ENCODE measurements around the gene FFAR3. TPM values are rescaled to one million over a fixed set of nuclear protein-coding genes. Genes with fewer than 3 reads are reported as not detected.
"Not testable (repeated sequence)": the region's sequence is repeated elsewhere in the genome, so short reads cannot be mapped to it uniquely, and the experiment has no call there.

FFAR3 gene
- total and polyA plus RNA-seq, 2 donors (not counting 1 experiment from before 2014, with no cell fraction given) = not detected

- Histone ChIP-seq H3K79me2 (ENCODE audit: control insufficient read depth, insufficient read depth, low read length) (no peaks in the 10 kb centered on the region), H3K9ac (ENCODE audit: insufficient read depth, low read length) (no peak overlapping the region), H3K9me3 (ENCODE audit: control insufficient read depth, insufficient read depth, low read depth, low read length) (no peaks in the 10 kb centered on the region), H4K20me1 (ENCODE audit: control insufficient read depth, extremely low read depth, insufficient read depth, low read length) (no peaks in the 10 kb centered on the region), H3K36me3 (ENCODE audit: control insufficient read depth, insufficient read depth, low read length) (no peaks in the 10 kb centered on the region), H3K4me2 (ENCODE audit: extremely low read depth, insufficient read depth, low read length) (no peak overlapping the region), H3K27ac (ENCODE audit: insufficient read depth, low read length) (no peak overlapping the region), H3K4me1 (ENCODE audit: control insufficient read depth, extremely low read depth, insufficient read depth, low read length) (no peaks in the 10 kb centered on the region), H3K4me3 (replicated peaks in 1 of 4; ENCODE audit: control extremely low read depth in 1 of 4, insufficient read depth in 1 of 4, low read depth in 3 of 4, low read length in 4 of 4) (no peak overlapping the region), H2AFZ (ENCODE audit: low read length) (no peak overlapping the region), H3K27me3 (ENCODE audit: control insufficient read depth, insufficient read depth, low read length) (no peaks in the 10 kb centered on the region)
- DNase-seq (ENCODE audit: low read depth in 2 of 2) = no peak
- TF ChIP-seq, protein P1, sequence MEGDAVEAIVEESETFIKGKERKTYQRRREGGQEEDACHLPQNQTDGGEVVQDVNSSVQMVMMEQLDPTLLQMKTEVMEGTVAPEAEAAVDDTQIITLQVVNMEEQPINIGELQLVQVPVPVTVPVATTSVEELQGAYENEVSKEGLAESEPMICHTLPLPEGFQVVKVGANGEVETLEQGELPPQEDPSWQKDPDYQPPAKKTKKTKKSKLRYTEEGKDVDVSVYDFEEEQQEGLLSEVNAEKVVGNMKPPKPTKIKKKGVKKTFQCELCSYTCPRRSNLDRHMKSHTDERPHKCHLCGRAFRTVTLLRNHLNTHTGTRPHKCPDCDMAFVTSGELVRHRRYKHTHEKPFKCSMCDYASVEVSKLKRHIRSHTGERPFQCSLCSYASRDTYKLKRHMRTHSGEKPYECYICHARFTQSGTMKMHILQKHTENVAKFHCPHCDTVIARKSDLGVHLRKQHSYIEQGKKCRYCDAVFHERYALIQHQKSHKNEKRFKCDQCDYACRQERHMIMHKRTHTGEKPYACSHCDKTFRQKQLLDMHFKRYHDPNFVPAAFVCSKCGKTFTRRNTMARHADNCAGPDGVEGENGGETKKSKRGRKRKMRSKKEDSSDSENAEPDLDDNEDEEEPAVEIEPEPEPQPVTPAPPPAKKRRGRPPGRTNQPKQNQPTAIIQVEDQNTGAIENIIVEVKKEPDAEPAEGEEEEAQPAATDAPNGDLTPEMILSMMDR (conservative IDR thresholded peaks at IDR 0.05 in 1 of 2, IDR thresholded peaks at IDR 0.05 in 1 of 2; ENCODE audit: low read depth in 1 of 2, low read length in 2 of 2) = no peak
- no peak for TF ChIP-seq EZH2 (IDR thresholded peaks at IDR 0.05; ENCODE audit: low read length, missing control alignments)
Observed at GRCh38 chr19:35400773-35401100, 42.5 kb downstream of the FFAR3 start.

DNA sequence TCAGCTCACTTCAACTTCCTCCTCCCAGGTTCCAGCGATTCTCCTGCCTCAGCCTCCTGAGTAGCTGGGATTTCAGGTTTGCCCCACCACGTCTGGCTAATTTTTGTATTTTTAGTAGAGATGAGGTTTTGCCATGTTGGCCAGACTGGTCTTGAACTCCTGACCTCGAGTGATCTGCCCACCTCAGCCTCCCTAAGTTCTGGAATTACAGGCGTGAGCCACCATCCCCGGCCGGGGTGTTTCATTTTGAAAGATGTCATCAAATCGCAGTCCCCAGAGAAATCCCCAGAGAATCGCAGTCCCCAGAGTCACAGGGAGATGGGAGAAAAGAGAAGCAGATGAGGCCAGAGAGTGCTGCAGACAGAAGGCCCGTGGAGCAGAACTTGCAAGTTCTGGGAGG, 43.2 kb downstream of the FFAR3 start:
- H3K9ac ChIP-seq (ENCODE audit: insufficient read depth, low read length); H3K36me3 ChIP-seq (ENCODE audit: control insufficient read depth, insufficient read depth, low read length); DNase-seq (ENCODE audit: low read depth in 2 of 2); H3K4me1 ChIP-seq (ENCODE audit: control insufficient read depth, extremely low read depth, insufficient read depth, low read length); H3K4me2 ChIP-seq (ENCODE audit: extremely low read depth, insufficient read depth, low read length); H3K79me2 ChIP-seq (ENCODE audit: control insufficient read depth, insufficient read depth, low read length); H3K4me3 ChIP-seq (replicated peaks in 1 of 4; ENCODE audit: control extremely low read depth in 1 of 4, insufficient read depth in 1 of 4, low read depth in 3 of 4, low read length in 4 of 4); H3K27ac ChIP-seq (ENCODE audit: insufficient read depth, low read length); H4K20me1 ChIP-seq (ENCODE audit: control insufficient read depth, extremely low read depth, insufficient read depth, low read length); H3K9me3 ChIP-seq (ENCODE audit: control insufficient read depth, insufficient read depth, low read depth, low read length); H2AFZ ChIP-seq (ENCODE audit: low read length); H3K27me3 ChIP-seq (ENCODE audit: control insufficient read depth, insufficient read depth, low read length): not testable (repeated sequence)

DNA sequence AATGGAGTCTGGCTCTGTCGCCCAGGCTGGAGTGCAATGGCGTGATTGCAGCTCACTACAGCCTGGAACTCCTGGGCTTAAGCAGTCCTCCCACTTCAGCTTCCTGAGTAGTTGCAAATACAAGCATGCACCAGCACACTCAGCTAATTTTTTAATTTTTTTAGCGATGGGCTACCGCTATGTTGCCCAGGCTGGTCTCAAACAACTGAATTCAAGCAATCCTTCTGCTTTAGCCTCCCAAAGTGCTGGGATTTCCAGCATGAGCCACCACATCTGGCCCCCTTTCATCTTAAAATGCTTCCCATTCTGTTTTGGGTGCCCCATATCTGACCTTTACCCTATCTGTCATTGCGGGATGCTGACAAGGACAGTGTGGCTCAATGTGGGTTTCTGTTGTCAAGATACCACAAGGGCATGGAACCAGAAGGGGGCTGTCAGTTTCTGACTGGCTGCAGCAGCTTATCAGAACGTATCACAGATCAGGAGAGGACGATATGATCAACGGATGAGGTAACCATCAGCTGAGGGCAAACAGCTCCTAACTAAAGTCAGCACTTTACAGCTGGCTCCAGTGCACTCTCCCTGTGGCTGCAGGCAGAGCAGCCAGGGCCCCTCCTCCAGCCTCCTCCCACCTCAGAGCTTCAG, 45.0 kb downstream of the FFAR3 start:
- no peaks in the 10 kb centered on the region for H4K20me1 ChIP-seq (ENCODE audit: control insufficient read depth, extremely low read depth, insufficient read depth, low read length)
- no peaks in the 10 kb centered on the region for H3K36me3 ChIP-seq (ENCODE audit: control insufficient read depth, insufficient read depth, low read length)
- no peak overlapping the region for H3K9ac ChIP-seq (ENCODE audit: insufficient read depth, low read length)
- no peak overlapping the region for H3K27ac ChIP-seq (ENCODE audit: insufficient read depth, low read length)
- H3K4me3 ChIP-seq (replicated peaks in 1 of 4; ENCODE audit: control extremely low read depth in 1 of 4, insufficient read depth in 1 of 4, low read depth in 3 of 4, low read length in 4 of 4) = no peak overlapping the region
- no peak overlapping the region for H2AFZ ChIP-seq (ENCODE audit: low read length)
- H3K27me3 ChIP-seq (ENCODE audit: control insufficient read depth, insufficient read depth, low read length) = no peaks in the 10 kb centered on the region
- DNase-seq (ENCODE audit: low read depth in 2 of 2) = peak in 1 of 2 donors; percentile 3
- H3K4me1 ChIP-seq (ENCODE audit: control insufficient read depth, extremely low read depth, insufficient read depth, low read length) = no peaks in the 10 kb centered on the region
- H3K9me3 ChIP-seq (ENCODE audit: control insufficient read depth, insufficient read depth, low read depth, low read length) = no peaks in the 10 kb centered on the region
- H3K4me2 ChIP-seq (ENCODE audit: extremely low read depth, insufficient read depth, low read length) = no peak overlapping the region
- TF ChIP-seq, protein P1 (conservative IDR thresholded peaks at IDR 0.05 in 1 of 2, IDR thresholded peaks at IDR 0.05 in 1 of 2; ENCODE audit: low read depth in 1 of 2, low read length in 2 of 2) = no peak
- no peak for TF ChIP-seq EZH2 (IDR thresholded peaks at IDR 0.05; ENCODE audit: low read length, missing control alignments)
- H3K79me2 ChIP-seq (ENCODE audit: control insufficient read depth, insufficient read depth, low read length) = no peaks in the 10 kb centered on the region
